ENCODE results near the gene MYLK. TPM values are rescaled to one million over a fixed set of nuclear protein-coding genes. Genes with fewer than 3 reads are reported as not detected.
"Not testable (repeated sequence)": the region's sequence is repeated elsewhere in the genome, so short reads cannot be mapped to it uniquely, and the experiment has no call there.

Gene MYLK
- total and polyA plus RNA-seq, 7 donors: 3.2 to 13.7 (median 5.8) TPM

DNA sequence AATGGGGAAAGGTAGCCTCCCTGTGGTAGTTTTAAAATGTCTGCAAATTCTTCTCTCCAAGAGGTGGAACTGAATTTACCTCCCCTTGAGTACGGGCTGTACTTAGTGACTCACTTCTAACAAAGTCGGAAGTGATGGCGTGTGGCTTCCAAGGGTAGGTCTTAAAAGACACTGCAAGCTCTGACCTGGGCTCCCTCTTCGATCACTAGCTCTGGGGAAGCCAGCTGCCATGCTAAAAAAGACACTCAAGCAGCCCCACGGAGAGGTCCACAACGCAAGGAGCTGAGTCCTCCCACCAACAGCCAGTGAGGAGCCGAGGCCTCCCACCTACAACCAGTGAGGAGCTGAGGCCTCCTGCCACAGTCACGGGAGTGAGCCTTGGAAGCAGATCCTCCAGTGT, 177.3 kb downstream of the MYLK start:
- H3K27ac ChIP-seq: no peak overlapping the region
- DNase-seq: no peak
- H3K27me3 ChIP-seq (ENCODE audit: insufficient read depth in 3 of 3, low read length in 2 of 3): no peaks in the 10 kb centered on the region
- 88 to 91% (median 91%) methylated on average over 8 of the region's 8 CpGs for WGBS, 3 donors
- H3K36me3 ChIP-seq (ENCODE audit: insufficient read depth in 1 of 2, low read depth in 1 of 2): no peaks in the 10 kb centered on the region
- H3K9me3 ChIP-seq: no peaks in the 10 kb centered on the region
- intact Hi-C loops (cut with DNase I): no loop called here
- no peak overlapping the region for H3K4me3 ChIP-seq
- H3K4me1 ChIP-seq: no peaks in the 10 kb centered on the region
- TF ChIP-seq, protein P1, sequence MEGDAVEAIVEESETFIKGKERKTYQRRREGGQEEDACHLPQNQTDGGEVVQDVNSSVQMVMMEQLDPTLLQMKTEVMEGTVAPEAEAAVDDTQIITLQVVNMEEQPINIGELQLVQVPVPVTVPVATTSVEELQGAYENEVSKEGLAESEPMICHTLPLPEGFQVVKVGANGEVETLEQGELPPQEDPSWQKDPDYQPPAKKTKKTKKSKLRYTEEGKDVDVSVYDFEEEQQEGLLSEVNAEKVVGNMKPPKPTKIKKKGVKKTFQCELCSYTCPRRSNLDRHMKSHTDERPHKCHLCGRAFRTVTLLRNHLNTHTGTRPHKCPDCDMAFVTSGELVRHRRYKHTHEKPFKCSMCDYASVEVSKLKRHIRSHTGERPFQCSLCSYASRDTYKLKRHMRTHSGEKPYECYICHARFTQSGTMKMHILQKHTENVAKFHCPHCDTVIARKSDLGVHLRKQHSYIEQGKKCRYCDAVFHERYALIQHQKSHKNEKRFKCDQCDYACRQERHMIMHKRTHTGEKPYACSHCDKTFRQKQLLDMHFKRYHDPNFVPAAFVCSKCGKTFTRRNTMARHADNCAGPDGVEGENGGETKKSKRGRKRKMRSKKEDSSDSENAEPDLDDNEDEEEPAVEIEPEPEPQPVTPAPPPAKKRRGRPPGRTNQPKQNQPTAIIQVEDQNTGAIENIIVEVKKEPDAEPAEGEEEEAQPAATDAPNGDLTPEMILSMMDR (IDR thresholded peaks at IDR 0.05): no peak
- ATAC-seq: no peak

DNA sequence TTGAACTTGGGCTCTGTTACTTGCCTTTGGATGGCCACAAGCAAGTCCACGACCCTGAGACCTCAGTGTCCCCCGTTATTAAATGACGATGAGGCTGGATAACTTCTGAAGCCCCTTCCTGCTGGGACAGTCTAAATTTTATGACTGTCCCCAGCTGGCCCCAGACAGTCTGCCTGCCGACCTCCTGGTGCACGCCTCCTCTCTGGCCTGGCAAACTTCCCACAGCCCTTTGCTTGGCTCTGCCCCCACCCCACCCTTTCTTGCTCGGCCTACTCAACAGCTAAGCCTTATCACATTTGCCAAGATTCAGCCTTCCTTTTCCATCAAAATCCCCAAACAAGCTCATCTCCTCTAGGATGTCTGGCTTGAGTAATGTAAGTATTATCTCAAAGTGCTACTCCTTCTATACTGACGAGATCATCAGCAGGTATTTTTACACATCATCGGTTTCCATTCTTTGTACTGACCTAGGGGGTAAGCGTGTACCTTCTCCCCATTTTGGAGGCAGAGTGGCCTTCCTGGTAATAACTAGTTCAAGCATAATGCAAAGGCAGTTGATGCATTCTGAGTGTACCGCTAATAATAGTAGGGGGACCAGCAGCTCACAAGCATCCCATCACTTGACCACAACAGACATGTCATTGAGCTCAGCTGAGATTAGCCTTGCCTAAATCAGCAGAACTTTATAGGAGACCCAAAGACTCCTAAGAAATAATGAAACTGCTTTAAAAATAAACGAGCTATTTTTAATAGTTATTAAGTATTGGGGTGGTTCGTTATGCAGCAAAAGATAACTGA, 178.4 kb downstream of the MYLK start:
- Histone ChIP-seq H3K27me3 (ENCODE audit: insufficient read depth in 3 of 3, low read length in 2 of 3) (no peaks in the 10 kb centered on the region), H3K9me3 (no peaks in the 10 kb centered on the region), H3K4me3 (no peak overlapping the region), H3K36me3 (ENCODE audit: insufficient read depth in 1 of 2, low read depth in 1 of 2) (no peaks in the 10 kb centered on the region), H3K27ac (no peak overlapping the region), H3K4me1 (no peaks in the 10 kb centered on the region)
- intact Hi-C loops (cut with DNase I): no loop called here
- TF ChIP-seq, protein P1 (IDR thresholded peaks at IDR 0.05): no peak
- DNase-seq (no peak), ATAC-seq (no peak)
- 62 to 68% (median 68%) methylated on average over 12 of the region's 12 CpGs for WGBS, 3 donors

DNA sequence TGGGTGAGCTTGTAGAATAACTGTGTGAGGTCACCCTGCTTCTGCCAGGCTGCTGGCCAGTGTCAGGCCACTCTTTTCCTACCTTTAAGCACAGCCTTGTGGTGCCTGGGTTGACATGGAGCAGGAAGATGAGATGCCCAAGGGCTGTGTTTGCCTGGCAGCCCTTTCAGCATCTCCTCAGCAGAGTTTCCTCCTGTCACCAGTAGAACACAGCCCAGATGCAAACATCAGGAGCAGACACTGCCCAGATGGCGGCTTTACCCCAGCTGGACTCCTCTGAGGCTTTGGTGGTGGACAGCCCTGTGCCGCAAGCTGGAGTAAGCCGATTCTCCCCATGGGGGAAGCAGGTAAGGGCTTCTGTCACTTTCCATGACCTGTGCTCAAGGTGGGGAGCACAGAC, 180.5 kb downstream of the MYLK start:
- ATAC-seq; H3K4me1 ChIP-seq; H3K9me3 ChIP-seq; H3K36me3 ChIP-seq (ENCODE audit: insufficient read depth in 1 of 2, low read depth in 1 of 2); H3K27ac ChIP-seq; H3K27me3 ChIP-seq (ENCODE audit: insufficient read depth in 3 of 3, low read length in 2 of 3); DNase-seq; H3K4me3 ChIP-seq: not testable (repeated sequence)
- intact Hi-C loops (cut with DNase I): loop anchor here in 1 of 2 donors (5.0 kb wide), 1 partner anchor 51 kb away; no protein-coding TSS in a partner anchor
- 88 to 96% (median 95%) methylated on average over 3 of the region's 3 CpGs for WGBS, 3 donors

DNA sequence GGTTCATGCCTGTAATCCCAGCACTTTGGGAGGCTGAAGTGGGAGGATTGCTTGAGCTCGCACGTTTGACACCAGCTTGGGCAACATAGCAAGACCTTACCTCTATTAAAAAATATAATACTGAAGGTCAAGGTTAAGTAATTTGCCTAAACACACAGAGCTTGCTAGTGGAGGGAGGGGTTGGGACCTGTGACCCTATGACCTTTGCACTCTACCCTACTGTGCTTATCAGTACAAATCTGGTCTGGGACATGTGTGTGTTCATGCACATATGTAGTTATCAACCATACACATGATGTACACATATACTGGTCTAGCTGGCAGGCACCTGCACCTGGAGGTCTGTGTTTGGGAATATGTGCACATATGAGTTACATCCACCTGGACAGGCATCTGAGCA, 181.4 kb downstream of the MYLK start:
- no peak for ATAC-seq
- no peaks in the 10 kb centered on the region for H3K36me3 ChIP-seq (ENCODE audit: insufficient read depth in 1 of 2, low read depth in 1 of 2)
- H3K27ac ChIP-seq: no peak overlapping the region
- no peaks in the 10 kb centered on the region for H3K9me3 ChIP-seq
- no peak for DNase-seq
- 85 to 93% (median 88%) methylated on average over 2 of the region's 2 CpGs for WGBS, 3 donors
- TF ChIP-seq, protein P1 (IDR thresholded peaks at IDR 0.05): no peak
- H3K4me3 ChIP-seq: no peak overlapping the region
- H3K27me3 ChIP-seq (ENCODE audit: insufficient read depth in 3 of 3, low read length in 2 of 3): no peaks in the 10 kb centered on the region
- no peaks in the 10 kb centered on the region for H3K4me1 ChIP-seq
- intact Hi-C loops (cut with DNase I): loop anchor here in 1 of 2 donors (5.0 kb wide), 1 partner anchor 50 kb away; no protein-coding TSS in a partner anchor

DNA sequence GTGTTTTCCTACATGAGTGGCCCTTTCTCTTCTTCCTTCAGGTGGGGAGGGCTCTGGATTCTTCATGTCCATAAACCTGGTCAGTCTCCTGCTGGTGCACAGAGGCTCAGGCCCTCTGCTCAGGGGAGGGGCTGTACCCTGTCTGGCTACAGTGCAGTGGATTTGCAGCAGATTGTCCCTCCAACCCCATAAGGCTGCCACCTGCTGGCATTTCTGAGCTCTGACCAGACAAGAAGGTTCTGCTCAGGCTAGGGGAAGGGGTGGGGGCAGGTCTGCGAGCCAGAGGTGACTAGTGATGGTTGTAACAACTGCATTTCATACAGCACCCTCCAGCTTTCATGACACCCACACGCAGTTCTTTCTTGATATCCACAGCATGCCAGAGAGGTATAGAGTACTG, 182.1 kb downstream of the MYLK start:
- not testable (repeated sequence) for H3K4me3 ChIP-seq; H3K4me1 ChIP-seq; H3K9me3 ChIP-seq; H3K27me3 ChIP-seq (ENCODE audit: insufficient read depth in 3 of 3, low read length in 2 of 3); H3K27ac ChIP-seq; H3K36me3 ChIP-seq (ENCODE audit: insufficient read depth in 1 of 2, low read depth in 1 of 2)
- intact Hi-C loops (cut with DNase I): loop anchor here in 1 of 2 donors (5.0 kb wide), 1 partner anchor 50 kb away; no protein-coding TSS in a partner anchor
- ATAC-seq (peak; percentile 37 to 59 (median 56)), DNase-seq (peak in 1 of 2 donors; percentile 34)
- TF ChIP-seq, protein P1 (IDR thresholded peaks at IDR 0.05): peak; percentile 36
- WGBS, 3 donors: 26 to 41% (median 33%) methylated on average over 2 of the region's 2 CpGs
